ENCODE data around the gene FRMD5.
"Not testable (repeated sequence)": the region's sequence is repeated elsewhere in the genome, so short reads cannot be mapped to it uniquely, and the experiment has no call there.

DNA sequence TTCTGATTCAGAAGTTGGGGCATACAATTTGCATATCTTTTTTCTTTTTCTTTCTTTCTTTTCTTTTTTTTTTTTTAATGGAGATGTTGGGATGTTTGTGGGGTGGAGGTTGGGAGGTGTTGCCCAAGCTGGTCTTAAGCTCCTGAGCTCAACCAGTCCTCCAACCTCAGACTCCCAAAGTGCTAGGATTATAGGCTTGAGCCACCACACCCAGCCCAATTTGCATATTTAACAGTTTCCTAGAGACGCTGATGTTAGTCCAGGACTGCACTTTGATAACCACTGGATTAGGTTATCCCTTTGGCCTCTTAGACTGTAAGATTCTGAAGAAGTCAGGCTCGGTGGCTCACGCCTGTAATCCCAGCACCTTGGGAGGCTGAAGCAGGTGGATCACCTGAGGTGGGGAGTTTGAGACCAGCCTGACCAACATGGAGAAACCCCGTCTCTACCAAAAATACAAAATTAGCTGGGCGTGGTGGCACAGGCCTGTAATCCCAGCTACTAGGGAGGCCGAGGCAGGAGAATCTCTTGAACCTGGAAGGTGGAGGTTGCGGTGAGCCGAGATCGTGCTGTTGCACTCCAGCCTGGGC, 365.0 kb downstream of the FRMD5 start:
- not testable (repeated sequence) for TF ChIP-seq POLR2AphosphoS5 (IDR thresholded peaks at IDR 0.05)
- TF ChIP-seq, protein P1, sequence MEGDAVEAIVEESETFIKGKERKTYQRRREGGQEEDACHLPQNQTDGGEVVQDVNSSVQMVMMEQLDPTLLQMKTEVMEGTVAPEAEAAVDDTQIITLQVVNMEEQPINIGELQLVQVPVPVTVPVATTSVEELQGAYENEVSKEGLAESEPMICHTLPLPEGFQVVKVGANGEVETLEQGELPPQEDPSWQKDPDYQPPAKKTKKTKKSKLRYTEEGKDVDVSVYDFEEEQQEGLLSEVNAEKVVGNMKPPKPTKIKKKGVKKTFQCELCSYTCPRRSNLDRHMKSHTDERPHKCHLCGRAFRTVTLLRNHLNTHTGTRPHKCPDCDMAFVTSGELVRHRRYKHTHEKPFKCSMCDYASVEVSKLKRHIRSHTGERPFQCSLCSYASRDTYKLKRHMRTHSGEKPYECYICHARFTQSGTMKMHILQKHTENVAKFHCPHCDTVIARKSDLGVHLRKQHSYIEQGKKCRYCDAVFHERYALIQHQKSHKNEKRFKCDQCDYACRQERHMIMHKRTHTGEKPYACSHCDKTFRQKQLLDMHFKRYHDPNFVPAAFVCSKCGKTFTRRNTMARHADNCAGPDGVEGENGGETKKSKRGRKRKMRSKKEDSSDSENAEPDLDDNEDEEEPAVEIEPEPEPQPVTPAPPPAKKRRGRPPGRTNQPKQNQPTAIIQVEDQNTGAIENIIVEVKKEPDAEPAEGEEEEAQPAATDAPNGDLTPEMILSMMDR (IDR thresholded peaks at IDR 0.05) = not testable (repeated sequence)
